ENCODE results near the gene PRKAG2.

- TF ChIP-seq EZH2phosphoT487 (IDR thresholded peaks at IDR 0.05; ENCODE audit: insufficient read depth, low read depth) (no peak), EZH2 (IDR thresholded peaks at IDR 0.05; ENCODE audit: insufficient read depth, poor library complexity, severe bottlenecking) (no peak)
Observed at GRCh38 chr7:151859111-151859947, 17.6 kb downstream of the PRKAG2 start.
